Brain microvascular endothelial cell (primary cell): ENCODE results near the gene NENF.

Experiments
- DNase-seq: peaks from one replicate; pipeline ENCODE4 v3.0.0-alpha.2; 2020
- H3K27ac ChIP-seq: fragments of 250-450 bp; sonication (Bioruptor Pico); 2 replicates; pipeline ENCODE4 v1.5.1; 2020; ENCODE audit warnings: mild to moderate bottlenecking, moderate library complexity
- H3K27me3 ChIP-seq: fragments of 250-450 bp; sonication (Bioruptor Pico); replicated peaks from 2 replicates; pipeline ENCODE4 v1.5.1; 2020; ENCODE audit warnings: mild to moderate bottlenecking
- H3K36me3 ChIP-seq: fragments of 250-450 bp; sonication (Bioruptor Pico); replicated peaks from 2 replicates; pipeline ENCODE4 v1.5.1; 2020; ENCODE audit warnings: mild to moderate bottlenecking
- H3K4me3 ChIP-seq: 2 replicates; pipeline ENCODE4 v1.5.1; 2011; ENCODE audit warnings: low read depth, mild to moderate bottlenecking, control low read depth, low read length, moderate library complexity
- in situ Hi-C: cut with HindIII; loops from 2 replicates; pipeline ENCODE4 v1.10.0; 2017; ENCODE audit warnings: low sequenced_read_pairs, low pct_ligation_motif_present
- TF ChIP-seq, protein P1 (sequence below): IDR thresholded peaks from 2 replicates; pipeline ENCODE4 v1.5.1; 2011; ENCODE audit warnings: low read depth, mild to moderate bottlenecking, moderate library complexity, low read length, control low read depth, inconsistent platforms; ENCODE audit errors: missing control alignments

NENF gene

GRCh38 chr1:212463565-212464285 is 31.0 kb downstream of the NENF start:
- TF ChIP-seq, protein P1, sequence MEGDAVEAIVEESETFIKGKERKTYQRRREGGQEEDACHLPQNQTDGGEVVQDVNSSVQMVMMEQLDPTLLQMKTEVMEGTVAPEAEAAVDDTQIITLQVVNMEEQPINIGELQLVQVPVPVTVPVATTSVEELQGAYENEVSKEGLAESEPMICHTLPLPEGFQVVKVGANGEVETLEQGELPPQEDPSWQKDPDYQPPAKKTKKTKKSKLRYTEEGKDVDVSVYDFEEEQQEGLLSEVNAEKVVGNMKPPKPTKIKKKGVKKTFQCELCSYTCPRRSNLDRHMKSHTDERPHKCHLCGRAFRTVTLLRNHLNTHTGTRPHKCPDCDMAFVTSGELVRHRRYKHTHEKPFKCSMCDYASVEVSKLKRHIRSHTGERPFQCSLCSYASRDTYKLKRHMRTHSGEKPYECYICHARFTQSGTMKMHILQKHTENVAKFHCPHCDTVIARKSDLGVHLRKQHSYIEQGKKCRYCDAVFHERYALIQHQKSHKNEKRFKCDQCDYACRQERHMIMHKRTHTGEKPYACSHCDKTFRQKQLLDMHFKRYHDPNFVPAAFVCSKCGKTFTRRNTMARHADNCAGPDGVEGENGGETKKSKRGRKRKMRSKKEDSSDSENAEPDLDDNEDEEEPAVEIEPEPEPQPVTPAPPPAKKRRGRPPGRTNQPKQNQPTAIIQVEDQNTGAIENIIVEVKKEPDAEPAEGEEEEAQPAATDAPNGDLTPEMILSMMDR = no peak
- no peak overlapping the region for H3K27ac ChIP-seq
- H3K4me3 ChIP-seq = no peak overlapping the region
- no peaks in the 10 kb centered on the region for H3K27me3 ChIP-seq
- in situ Hi-C loops = no loop called here
- DNase-seq = no peak
- H3K36me3 ChIP-seq = no peaks in the 10 kb centered on the region

GRCh38 chr1:212465311-212465710 is 32.6 kb downstream of the NENF start:
- DNase-seq = no peak
- no peaks in the 10 kb centered on the region for H3K27me3 ChIP-seq
- H3K36me3 ChIP-seq = no peaks in the 10 kb centered on the region
- in situ Hi-C loops = no loop called here
- H3K4me3 ChIP-seq = no peak overlapping the region
- no peak overlapping the region for H3K27ac ChIP-seq
- TF ChIP-seq, protein P1 = no peak

GRCh38 chr1:212466437-212466836 is 33.7 kb downstream of the NENF start:
- Histone ChIP-seq H3K27me3 (no peaks in the 10 kb centered on the region), H3K36me3 (no peaks in the 10 kb centered on the region), H3K4me3 (no peak overlapping the region), H3K27ac (no peak overlapping the region)
- no peak for DNase-seq
- TF ChIP-seq, protein P1 = no peak
- in situ Hi-C loops = no loop called here

DNA sequence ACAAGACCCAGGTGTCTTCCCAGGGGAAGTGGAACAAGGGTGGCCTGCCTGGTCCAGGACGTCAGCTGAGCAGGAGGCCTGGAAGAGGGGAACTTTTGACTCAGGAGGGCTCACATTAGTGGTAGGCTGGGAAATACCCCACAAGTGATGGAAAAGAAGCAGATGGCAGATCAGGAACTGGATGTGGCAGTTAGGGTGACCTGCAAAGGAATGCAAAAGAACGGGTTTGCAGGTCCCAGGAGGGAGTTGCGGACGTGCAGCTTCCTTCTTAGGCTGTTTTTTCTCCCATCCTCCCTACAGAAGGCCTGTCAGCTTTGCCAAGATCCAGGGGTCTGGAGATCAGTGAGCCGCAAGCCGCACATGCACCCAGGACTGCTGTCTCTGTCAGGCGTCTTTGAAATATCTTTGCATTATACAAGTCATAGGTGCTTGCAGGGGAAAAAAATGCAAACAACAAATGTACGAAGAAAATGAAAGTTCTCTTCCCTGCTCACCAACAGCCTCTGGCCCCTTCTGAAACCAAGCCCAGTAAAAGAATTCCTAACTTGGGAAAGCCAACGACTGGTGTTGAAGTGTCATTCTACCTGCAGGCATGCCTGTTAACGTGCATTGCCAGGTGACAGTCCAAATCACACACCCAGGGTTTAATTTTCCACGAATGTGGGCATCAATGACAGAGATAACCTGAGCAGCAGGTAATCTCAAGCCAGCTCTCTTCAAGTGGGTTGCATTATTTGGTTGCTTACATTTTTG is 34.4 kb downstream of the NENF start:
- Histone ChIP-seq H3K27ac (no peak overlapping the region), H3K27me3 (no peaks in the 10 kb centered on the region), H3K4me3 (no peak overlapping the region), H3K36me3 (no peaks in the 10 kb centered on the region)
- in situ Hi-C loops = no loop called here
- TF ChIP-seq, protein P1 = no peak
- no peak for DNase-seq

- Histone ChIP-seq H3K27ac (no peak overlapping the region), H3K27me3 (no peaks in the 10 kb centered on the region), H3K36me3 (no peaks in the 10 kb centered on the region), H3K4me3 (no peak overlapping the region)
- TF ChIP-seq, protein P1 = no peak
- in situ Hi-C loops = no loop called here
- DNase-seq = no peak
Observed at GRCh38 chr1:212467843-212468482, 35.2 kb downstream of the NENF start.
